Epithelial cell of esophagus (primary cell): ENCODE data around the gene SLC6A1.

Source experiments
- DNase-seq: peaks from one replicate; pipeline ENCODE4 v3.0.0; 2010; ENCODE audit warnings: low read depth
- H3K4me3 ChIP-seq: 2 replicates; pipeline ENCODE4 v1.5.1; 2011; ENCODE audit warnings: mild to moderate bottlenecking, low read length, control low read depth
- TF ChIP-seq, protein P1 (sequence below): IDR thresholded peaks from 2 replicates; pipeline ENCODE4 v1.5.1; 2011; ENCODE audit warnings: low read depth, mild to moderate bottlenecking, low read length, control low read depth, inconsistent platforms; ENCODE audit not compliant: insufficient read depth; ENCODE audit errors: missing control alignments

The SLC6A1 gene

DNA sequence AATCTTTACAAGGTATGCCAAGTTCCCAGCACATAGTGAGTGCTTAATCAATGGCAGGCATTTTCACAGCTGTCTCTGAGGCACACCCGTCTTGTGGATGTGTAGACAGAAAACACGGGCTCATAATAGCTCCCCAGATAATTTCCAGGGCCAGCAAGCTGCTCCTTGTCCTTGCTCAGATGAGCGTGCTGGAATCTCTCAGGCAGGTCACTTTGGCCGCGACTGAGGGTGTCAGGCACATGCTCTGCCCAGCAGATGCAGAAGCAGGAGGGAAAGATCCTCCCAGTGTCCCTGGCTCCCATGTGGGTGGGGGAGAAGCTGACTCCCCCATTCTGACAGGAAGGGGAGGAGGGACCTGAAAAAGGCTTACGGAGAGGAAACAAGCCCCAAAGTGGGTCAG is 35.6 kb upstream of the SLC6A1 start:
- no peak overlapping the region for H3K4me3 ChIP-seq
- DNase-seq = no peak
- TF ChIP-seq, protein P1, sequence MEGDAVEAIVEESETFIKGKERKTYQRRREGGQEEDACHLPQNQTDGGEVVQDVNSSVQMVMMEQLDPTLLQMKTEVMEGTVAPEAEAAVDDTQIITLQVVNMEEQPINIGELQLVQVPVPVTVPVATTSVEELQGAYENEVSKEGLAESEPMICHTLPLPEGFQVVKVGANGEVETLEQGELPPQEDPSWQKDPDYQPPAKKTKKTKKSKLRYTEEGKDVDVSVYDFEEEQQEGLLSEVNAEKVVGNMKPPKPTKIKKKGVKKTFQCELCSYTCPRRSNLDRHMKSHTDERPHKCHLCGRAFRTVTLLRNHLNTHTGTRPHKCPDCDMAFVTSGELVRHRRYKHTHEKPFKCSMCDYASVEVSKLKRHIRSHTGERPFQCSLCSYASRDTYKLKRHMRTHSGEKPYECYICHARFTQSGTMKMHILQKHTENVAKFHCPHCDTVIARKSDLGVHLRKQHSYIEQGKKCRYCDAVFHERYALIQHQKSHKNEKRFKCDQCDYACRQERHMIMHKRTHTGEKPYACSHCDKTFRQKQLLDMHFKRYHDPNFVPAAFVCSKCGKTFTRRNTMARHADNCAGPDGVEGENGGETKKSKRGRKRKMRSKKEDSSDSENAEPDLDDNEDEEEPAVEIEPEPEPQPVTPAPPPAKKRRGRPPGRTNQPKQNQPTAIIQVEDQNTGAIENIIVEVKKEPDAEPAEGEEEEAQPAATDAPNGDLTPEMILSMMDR = no peak

DNA sequence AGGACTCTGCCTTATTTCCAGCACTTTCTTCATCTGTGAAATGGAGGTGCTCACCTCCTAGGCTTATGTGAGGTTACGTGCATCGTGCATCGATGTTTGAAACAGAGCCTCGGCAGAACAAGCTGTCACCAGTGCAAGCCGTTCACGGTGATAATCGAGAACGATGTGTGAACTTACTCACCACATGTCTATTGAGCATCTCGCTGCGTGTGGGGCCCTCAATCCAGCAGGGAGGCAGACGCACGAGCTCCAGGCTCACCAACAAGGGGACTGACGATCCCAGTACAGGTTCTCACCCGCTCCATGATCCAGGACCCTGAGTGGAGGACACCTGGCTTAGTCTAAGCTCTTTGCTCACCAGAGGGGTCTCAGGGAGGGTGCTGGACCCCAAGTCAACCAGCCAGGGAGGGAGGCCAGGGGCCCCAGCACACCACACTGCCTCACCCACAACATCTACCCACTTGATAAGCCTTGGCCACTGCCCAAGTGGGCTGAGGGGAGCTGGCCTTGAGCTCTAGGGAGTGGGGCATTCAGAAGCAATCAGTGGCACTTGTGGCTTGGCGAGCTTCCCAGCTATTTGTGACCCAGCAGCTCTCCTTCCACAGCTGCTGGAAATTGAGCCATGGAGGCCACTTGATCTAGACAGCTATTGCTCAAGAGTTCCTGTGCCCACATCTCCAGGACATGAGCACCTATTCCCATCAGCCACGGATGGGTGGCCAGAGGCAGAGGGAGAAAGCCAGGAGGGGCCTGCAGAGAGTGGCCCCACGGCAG is 34.4 kb upstream of the SLC6A1 start:
- DNase-seq = no peak
- H3K4me3 ChIP-seq = no peak overlapping the region
- TF ChIP-seq, protein P1 = no peak

DNA sequence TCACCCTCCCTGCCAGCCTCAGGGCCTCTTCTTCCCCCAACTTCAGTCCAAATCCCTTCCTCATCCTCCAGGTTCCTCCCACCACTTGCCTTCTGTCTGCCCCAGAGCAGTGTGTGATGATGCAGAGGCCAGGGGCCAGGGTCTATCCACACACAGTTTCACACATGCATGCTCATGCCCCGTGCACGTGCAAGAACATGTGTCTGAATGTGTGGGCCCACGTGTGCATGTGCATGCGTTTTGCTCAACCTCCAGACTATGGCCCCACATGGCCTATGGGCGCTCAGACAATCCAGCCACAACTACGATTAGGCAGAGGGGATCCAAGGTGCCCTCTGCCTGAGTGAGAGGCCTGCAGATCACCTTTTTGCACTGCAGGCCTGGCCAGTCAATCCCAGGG is 32.3 kb upstream of the SLC6A1 start:
- DNase-seq = no peak
- TF ChIP-seq, protein P1 = no peak
- H3K4me3 ChIP-seq = no peak overlapping the region

DNA sequence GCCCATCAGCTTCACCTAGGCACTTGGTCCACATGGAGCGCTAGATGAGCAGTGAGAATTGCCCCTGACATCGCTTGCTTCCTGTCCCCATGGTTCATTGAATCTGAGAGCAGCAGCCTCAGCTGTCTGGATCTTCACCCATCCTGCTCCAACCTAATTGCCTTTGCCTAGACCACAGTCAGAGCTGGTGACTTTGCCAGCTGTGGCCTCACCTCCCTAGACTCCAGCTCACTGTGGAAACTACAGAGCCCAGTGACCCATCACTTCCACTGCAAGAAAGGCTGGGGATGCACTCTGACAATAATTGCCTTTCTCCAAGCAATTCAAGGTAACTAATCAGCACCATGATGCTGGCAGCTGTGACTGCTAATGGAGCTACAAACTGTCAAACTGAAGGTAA is 30.6 kb upstream of the SLC6A1 start:
- TF ChIP-seq, protein P1 = no peak

GRCh38 chr3:10962481-10963036 is 30.0 kb upstream of the SLC6A1 start:
- TF ChIP-seq, protein P1 = no peak
- H3K4me3 ChIP-seq = no peak overlapping the region
- no peak for DNase-seq

More for the DNA sequence above, 30.6 kb upstream of the SLC6A1 start:
- no peak overlapping the region for H3K4me3 ChIP-seq
- no peak for DNase-seq

DNA sequence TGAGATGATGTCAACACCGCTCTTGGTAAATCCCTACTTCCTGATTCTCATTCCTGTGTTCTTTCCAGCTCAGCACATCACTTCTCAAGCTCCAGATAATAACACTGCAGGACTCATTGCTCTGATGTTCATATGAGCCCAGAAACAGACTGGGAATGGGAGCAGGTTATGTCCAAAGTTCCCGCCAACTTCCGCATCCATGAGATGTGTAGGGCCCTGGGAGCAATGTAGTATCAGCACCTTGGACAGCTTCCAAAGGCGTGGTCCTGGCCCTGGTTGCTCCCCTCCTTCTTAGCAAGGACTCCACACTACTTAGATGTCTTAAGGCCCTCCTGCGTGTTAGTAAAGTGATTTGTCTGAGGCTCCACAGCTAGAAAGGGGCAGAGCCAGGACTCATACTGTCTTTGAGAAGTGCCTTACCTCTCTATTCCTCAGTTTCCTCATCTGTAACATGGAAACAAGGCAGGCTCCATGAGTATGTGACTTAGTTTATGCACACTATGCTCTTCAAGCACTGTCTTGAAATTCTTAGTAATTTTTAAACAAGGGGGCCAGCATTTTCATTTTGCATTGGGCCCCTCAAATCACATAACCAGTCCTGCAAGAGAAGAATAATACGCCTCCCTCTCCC is 27.9 kb upstream of the SLC6A1 start:
- H3K4me3 ChIP-seq = no peak overlapping the region
- peak; percentile 56 for DNase-seq
- TF ChIP-seq, protein P1 = no peak
